Esophagus squamous epithelium (tissue), 5 donors: Measurements from ENCODE around the gene ZNF644. TPM values are rescaled to one million over a fixed set of nuclear protein-coding genes. Genes with fewer than 3 reads are reported as not detected.

Source experiments
- DNase-seq: peaks from one replicate; lab custom pipeline; 2025; lab: John Stamatoyannopoulos, UW
- H3K27ac ChIP-seq, 4 donors: fragments of 200-600 bp; sonication (generic); one replicate each; pipeline ENCODE4 v1.5.1; 2016 to 2019; ENCODE audit warnings: mild to moderate bottlenecking in 1 of 4
- H3K27me3 ChIP-seq, 4 donors: fragments of 200-600 bp; sonication (generic); 1 replicate in 3 of 4; 2 replicates in 1 of 4; pipeline versions ENCODE4 v1.5.1 to v1.6.0; 2017 to 2021; ENCODE audit warnings: antibody characterized with exemption in 1 of 4
- H3K36me3 ChIP-seq, 3 donors: fragments of 200-600 bp; sonication (generic); one replicate each; pipeline ENCODE4 v1.5.1; 2016 to 2019
- H3K4me1 ChIP-seq, 3 donors: fragments of 200-600 bp; sonication (generic); one replicate each; pipeline ENCODE4 v1.5.1; 2017 to 2019
- H3K4me3 ChIP-seq, 4 donors: fragments of 200-600 bp; sonication (generic); 1 replicate in 3 of 4; 2 replicates in 1 of 4; pipeline ENCODE4 v1.5.1; 2016 to 2019; ENCODE audit warnings: mild to moderate bottlenecking in 2 of 4, moderate library complexity in 1 of 4
- H3K9me3 ChIP-seq, 3 donors: fragments of 200-600 bp; sonication (generic); one replicate each; pipeline ENCODE4 v1.5.1; 2016 to 2019
- POLR2A ChIP-seq, 4 donors: fragments of 450-650 bp; IDR thresholded peaks; one replicate each; pipeline ENCODE4 v1.6.1; 2017; ENCODE audit warnings: antibody characterized with exemption in 4 of 4, mild to moderate bottlenecking in 4 of 4, moderate library complexity in 3 of 4
- WGBS, 2 donors: methylation state at CpG; one replicate each; pipeline ENCODE4 v1.1.5; 2018; 5-methylcytosine and 5-hydroxymethylcytosine counted together
- intact Hi-C: fragments of 100-400 bp; cut with DNase I; formaldehyde crosslinking; loops from one replicate; pipeline ENCODE4 v1.15.0; 2022
- total RNA-seq, 4 donors: library from RNA; depleted of rRNA; stranded (reverse); fragments of >200 nt; gene quantifications; one replicate each; pipeline ENCODE4 v1.1.0, GENCODE V29; 2016
- TF ChIP-seq, protein P1 (sequence below), 6 experiments: fragments of 450-650 bp in 4 of 6; fragments of 200-600 bp in 2 of 6; sonication (generic) in 2 of 6; IDR thresholded peaks; one replicate each; pipeline ENCODE4 v1.5.1; 2016 to 2019; ENCODE audit warnings: antibody characterized with exemption in 6 of 6, mild to moderate bottlenecking in 4 of 6, moderate library complexity in 4 of 6
- donor health status: DM: yes; HTN: yes; CAD: no.

ZNF644 gene
- total RNA-seq, 4 donors from 2014 or later, result 19.6 to 51.3 (median 31.5) TPM

DNA sequence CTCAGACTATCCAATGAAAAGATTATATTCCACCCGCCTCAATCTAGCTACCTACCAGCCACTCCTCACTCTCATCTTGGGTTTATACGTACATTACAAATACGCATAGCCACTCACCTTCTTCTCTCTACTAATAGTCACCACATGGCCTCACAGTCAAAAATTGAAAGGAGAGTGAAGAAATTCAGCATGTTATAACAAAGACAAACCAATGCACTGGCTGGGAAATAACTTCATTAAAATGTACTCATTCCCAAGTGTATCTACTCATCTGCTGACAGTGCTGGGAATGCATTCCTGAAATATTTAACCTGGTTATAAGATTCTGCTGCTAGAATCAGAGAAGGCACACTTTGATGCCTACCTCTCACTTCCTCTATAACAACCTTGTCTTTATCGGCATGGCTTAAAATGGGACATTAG is 6.5 kb downstream of the ZNF644 start:
- Histone ChIP-seq H3K9me3 (no peaks in the 10 kb centered on the region), H3K4me1 (peaks cover 2 to 72% (median 15%) of the 10 kb centered on the region in 3 donors), H3K27ac (no peak overlapping the region), H3K27me3 (no peaks in the 10 kb centered on the region), H3K36me3 (no peaks in the 10 kb centered on the region), H3K4me3 (no peak overlapping the region)
- no peak for DNase-seq
- 71 to 72% methylated on average over 4 of the region's 4 CpGs for WGBS, 2 donors
- TF ChIP-seq, protein P1, sequence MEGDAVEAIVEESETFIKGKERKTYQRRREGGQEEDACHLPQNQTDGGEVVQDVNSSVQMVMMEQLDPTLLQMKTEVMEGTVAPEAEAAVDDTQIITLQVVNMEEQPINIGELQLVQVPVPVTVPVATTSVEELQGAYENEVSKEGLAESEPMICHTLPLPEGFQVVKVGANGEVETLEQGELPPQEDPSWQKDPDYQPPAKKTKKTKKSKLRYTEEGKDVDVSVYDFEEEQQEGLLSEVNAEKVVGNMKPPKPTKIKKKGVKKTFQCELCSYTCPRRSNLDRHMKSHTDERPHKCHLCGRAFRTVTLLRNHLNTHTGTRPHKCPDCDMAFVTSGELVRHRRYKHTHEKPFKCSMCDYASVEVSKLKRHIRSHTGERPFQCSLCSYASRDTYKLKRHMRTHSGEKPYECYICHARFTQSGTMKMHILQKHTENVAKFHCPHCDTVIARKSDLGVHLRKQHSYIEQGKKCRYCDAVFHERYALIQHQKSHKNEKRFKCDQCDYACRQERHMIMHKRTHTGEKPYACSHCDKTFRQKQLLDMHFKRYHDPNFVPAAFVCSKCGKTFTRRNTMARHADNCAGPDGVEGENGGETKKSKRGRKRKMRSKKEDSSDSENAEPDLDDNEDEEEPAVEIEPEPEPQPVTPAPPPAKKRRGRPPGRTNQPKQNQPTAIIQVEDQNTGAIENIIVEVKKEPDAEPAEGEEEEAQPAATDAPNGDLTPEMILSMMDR (IDR thresholded peaks at IDR 0.05), result no peak
- no peak for TF ChIP-seq POLR2A (IDR thresholded peaks at IDR 0.05)
- intact Hi-C loops, result no loop called here

GRCh38 chr1:91014475-91014874 is 7.4 kb downstream of the ZNF644 start:
- Histone ChIP-seq H3K4me1 (peaks cover 2 to 72% (median 12%) of the 10 kb centered on the region in 3 donors), H3K4me3 (no peak overlapping the region), H3K36me3 (no peaks in the 10 kb centered on the region), H3K27ac (no peak overlapping the region), H3K27me3 (no peaks in the 10 kb centered on the region), H3K9me3 (no peaks in the 10 kb centered on the region)
- WGBS, 2 donors, result 90 to 100% methylated on average over 1 of the region's 1 CpG
- intact Hi-C loops, result no loop called here
- TF ChIP-seq, protein P1 (IDR thresholded peaks at IDR 0.05), result no peak
- TF ChIP-seq POLR2A (IDR thresholded peaks at IDR 0.05), result no peak
- DNase-seq, result no peak

GRCh38 chr1:91013302-91013701 is 8.5 kb downstream of the ZNF644 start:
- no peak for TF ChIP-seq POLR2A (IDR thresholded peaks at IDR 0.05)
- TF ChIP-seq, protein P1 (IDR thresholded peaks at IDR 0.05), result no peak
- WGBS, 2 donors, result 79 to 86% methylated on average over 4 of the region's 4 CpGs
- intact Hi-C loops, result no loop called here
- Histone ChIP-seq H3K27ac (no peak overlapping the region), H3K36me3 (no peaks in the 10 kb centered on the region), H3K9me3 (no peaks in the 10 kb centered on the region), H3K27me3 (no peaks in the 10 kb centered on the region), H3K4me1 (peaks cover 6 to 67% (median 12%) of the 10 kb centered on the region in 3 donors), H3K4me3 (no peak overlapping the region)
- no peak for DNase-seq

GRCh38 chr1:91012196-91012595 is 9.6 kb downstream of the ZNF644 start:
- no peak overlapping the region for H3K27ac ChIP-seq

GRCh38 chr1:91011726-91012125 is 10.1 kb downstream of the ZNF644 start:
- Histone ChIP-seq H3K36me3 (no peaks in the 10 kb centered on the region), H3K4me1 (peaks cover 6 to 52% (median 8%) of the 10 kb centered on the region in 3 donors), H3K9me3 (no peaks in the 10 kb centered on the region), H3K4me3 (no peak overlapping the region), H3K27me3 (no peaks in the 10 kb centered on the region), H3K27ac (no peak overlapping the region)
- intact Hi-C loops, result no loop called here
- DNase-seq, result no peak
- WGBS, 2 donors, result 0 to 13% methylated on average over 1 of the region's 1 CpG
- TF ChIP-seq, protein P1 (IDR thresholded peaks at IDR 0.05), result no peak
- no peak for TF ChIP-seq POLR2A (IDR thresholded peaks at IDR 0.05)

More at GRCh38 chr1:91012196-91012595, 9.6 kb downstream of the ZNF644 start:
- DNase-seq, result no peak
- WGBS, 2 donors, result 64 to 85% methylated on average over 4 of the region's 4 CpGs
- Histone ChIP-seq H3K36me3 (no peaks in the 10 kb centered on the region), H3K4me1 (peaks cover 6 to 57% (median 8%) of the 10 kb centered on the region in 3 donors), H3K9me3 (no peaks in the 10 kb centered on the region), H3K27me3 (no peaks in the 10 kb centered on the region), H3K4me3 (no peak overlapping the region)
- no peak for TF ChIP-seq POLR2A (IDR thresholded peaks at IDR 0.05)
- TF ChIP-seq, protein P1 (IDR thresholded peaks at IDR 0.05), result no peak
- intact Hi-C loops, result no loop called here
